Parathyroid adenoma (tissue), 2 donors: ENCODE data around the gene SUPV3L1.

Experiments
- H2AFZ ChIP-seq: fragments of 300-600 bp; sonication (generic); one replicate; pipeline ENCODE4 v1.7.0; 2017; ENCODE audit warnings: antibody characterized with exemption, mild to moderate bottlenecking
- H3K27ac ChIP-seq: fragments of 300-600 bp; sonication (generic); one replicate; pipeline ENCODE4 v1.7.0; 2017
- H3K27me3 ChIP-seq: fragments of 300-600 bp; sonication (generic); one replicate; pipeline ENCODE4 v1.7.0; 2017; ENCODE audit warnings: low read length; ENCODE audit not compliant: control insufficient read depth, insufficient read depth
- H3K36me3 ChIP-seq: fragments of 300-600 bp; sonication (generic); one replicate; pipeline ENCODE4 v1.7.0; 2017; ENCODE audit warnings: low read length; ENCODE audit not compliant: control insufficient read depth, insufficient read depth
- H3K4me1 ChIP-seq: fragments of 300-600 bp; sonication (generic); one replicate; pipeline ENCODE4 v1.7.0; 2017; ENCODE audit warnings: control low read depth
- H3K4me2 ChIP-seq: fragments of 300-600 bp; sonication (generic); one replicate; pipeline ENCODE4 v1.7.0; 2017; ENCODE audit warnings: low read length
- H3K4me3 ChIP-seq: fragments of 300-600 bp; sonication (generic); one replicate; pipeline ENCODE4 v1.7.0; 2017; ENCODE audit warnings: low read depth, low read length
- H3K79me2 ChIP-seq: fragments of 300-600 bp; sonication (generic); one replicate; pipeline ENCODE4 v1.7.0; 2017; ENCODE audit warnings: control low read depth
- H3K9ac ChIP-seq: fragments of 300-600 bp; sonication (generic); one replicate; pipeline ENCODE4 v1.7.0; 2017; ENCODE audit warnings: mild to moderate bottlenecking
- H3K9me3 ChIP-seq: fragments of 300-600 bp; sonication (generic); one replicate; pipeline ENCODE4 v1.7.0; 2017; ENCODE audit warnings: low read length; ENCODE audit not compliant: control insufficient read depth
- CTCF ChIP-seq: fragments of 300-600 bp; sonication (generic); IDR thresholded peaks from one replicate; pipeline ENCODE4 v1.7.0; 2017; ENCODE audit warnings: antibody characterized with exemption, mild to moderate bottlenecking
- donor health status: primary hyperparathyroidism.

The SUPV3L1 gene

GRCh38 chr10:69224862-69225657 lies 45.0 kb downstream of the SUPV3L1 start:
- no peak for TF ChIP-seq CTCF
- peaks cover 2% of the 10 kb centered on the region for H3K79me2 ChIP-seq
- peaks cover 5% of the 10 kb centered on the region for H3K4me1 ChIP-seq
- no peak overlapping the region for H3K4me2 ChIP-seq
- no peak overlapping the region for H3K4me3 ChIP-seq
- no peaks in the 10 kb centered on the region for H3K36me3 ChIP-seq
- no peaks in the 10 kb centered on the region for H3K9me3 ChIP-seq
- H3K27me3 ChIP-seq: no peaks in the 10 kb centered on the region
- no peak overlapping the region for H2AFZ ChIP-seq
- no peak overlapping the region for H3K27ac ChIP-seq
- H3K9ac ChIP-seq: no peak overlapping the region

- Histone ChIP-seq H2AFZ (no peak overlapping the region), H3K4me2 (no peak overlapping the region), H3K79me2 (peaks cover 2% of the 10 kb centered on the region), H3K4me3 (no peak overlapping the region), H3K4me1 (peaks cover 5% of the 10 kb centered on the region), H3K27ac (no peak overlapping the region), H3K27me3 (no peaks in the 10 kb centered on the region), H3K36me3 (no peaks in the 10 kb centered on the region), H3K9me3 (no peaks in the 10 kb centered on the region), H3K9ac (no peak overlapping the region)
- no peak for TF ChIP-seq CTCF
These were observed 45.6 kb downstream of the SUPV3L1 start for GRCh38 chr10:69225681-69226080.

GRCh38 chr10:69226919-69227450 lies 47.0 kb downstream of the SUPV3L1 start:
- Histone ChIP-seq H3K9ac (no peak overlapping the region), H3K4me1 (peaks cover 5% of the 10 kb centered on the region), H3K79me2 (peaks cover 2% of the 10 kb centered on the region), H2AFZ (no peak overlapping the region), H3K9me3 (no peaks in the 10 kb centered on the region), H3K4me2 (no peak overlapping the region), H3K36me3 (no peaks in the 10 kb centered on the region), H3K27ac (no peak overlapping the region), H3K27me3 (no peaks in the 10 kb centered on the region), H3K4me3 (no peak overlapping the region)
- TF ChIP-seq CTCF: no peak

- Histone ChIP-seq H2AFZ (no peak overlapping the region), H3K27me3 (no peaks in the 10 kb centered on the region), H3K36me3 (no peaks in the 10 kb centered on the region), H3K4me3 (no peak overlapping the region), H3K27ac (no peak overlapping the region), H3K79me2 (no peaks in the 10 kb centered on the region), H3K9ac (no peak overlapping the region), H3K4me2 (no peak overlapping the region), H3K4me1 (no peaks in the 10 kb centered on the region), H3K9me3 (no peaks in the 10 kb centered on the region)
- TF ChIP-seq CTCF: no peak
These were observed 48.1 kb downstream of the SUPV3L1 start for GRCh38 chr10:69228151-69228550.

- Histone ChIP-seq H2AFZ (peak overlapping the region; percentile 17), H3K36me3 (no peaks in the 10 kb centered on the region), H3K9ac (no peak overlapping the region), H3K4me3 (no peak overlapping the region), H3K79me2 (no peaks in the 10 kb centered on the region), H3K9me3 (no peaks in the 10 kb centered on the region), H3K4me1 (no peaks in the 10 kb centered on the region), H3K27me3 (no peaks in the 10 kb centered on the region), H3K4me2 (no peak overlapping the region), H3K27ac (no peak overlapping the region)
- TF ChIP-seq CTCF: no peak
These were observed 49.5 kb downstream of the SUPV3L1 start for GRCh38 chr10:69229616-69229916.
